Activated T-helper 1 cell treated with Interleukin-2 at 50 U/mL for 16 hours (primary cell): ENCODE measurements around the gene KCNH3.

Experiments used
- DNase-seq: peaks from one replicate; pipeline ENCODE4 v3.0.0-alpha.2; 2020; ENCODE audit warnings: low read depth

KCNH3 gene

DNA sequence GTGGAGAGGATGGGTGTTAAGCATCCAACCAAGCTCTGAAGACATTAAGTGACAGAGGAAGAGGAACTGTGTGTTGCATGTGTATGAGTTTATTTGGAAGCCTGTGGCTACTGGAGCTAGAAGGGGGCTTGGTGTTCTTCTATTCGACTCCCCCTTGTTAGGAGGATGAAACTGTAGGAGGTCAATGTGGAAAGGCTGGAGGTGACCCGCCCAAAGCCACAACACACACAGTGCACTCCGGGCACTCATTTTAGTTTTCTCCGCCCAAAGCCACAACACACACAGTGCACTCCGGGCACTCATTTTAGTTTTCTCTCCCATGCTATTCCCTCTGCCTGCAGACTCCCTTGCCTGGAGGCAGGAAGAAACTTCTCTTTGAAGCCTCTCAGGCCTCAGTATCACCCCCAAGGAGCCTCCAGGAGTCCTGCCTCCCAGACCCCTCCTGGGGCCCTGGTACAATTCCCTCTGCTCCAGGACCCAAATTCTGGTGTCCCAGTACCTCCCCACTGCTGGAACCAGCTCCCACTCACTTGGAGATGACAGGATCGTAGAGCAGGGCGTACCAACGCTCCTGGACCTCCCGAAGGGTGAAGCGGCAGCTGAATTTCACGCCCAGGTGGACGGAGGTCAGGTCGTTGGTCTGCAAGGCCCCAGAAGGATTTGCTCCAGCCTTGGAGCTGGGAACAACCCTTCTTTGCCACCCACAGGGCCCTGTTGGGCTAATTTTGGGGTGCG, 25.3 kb downstream of the KCNH3 start:
- DNase-seq = no peak

DNA sequence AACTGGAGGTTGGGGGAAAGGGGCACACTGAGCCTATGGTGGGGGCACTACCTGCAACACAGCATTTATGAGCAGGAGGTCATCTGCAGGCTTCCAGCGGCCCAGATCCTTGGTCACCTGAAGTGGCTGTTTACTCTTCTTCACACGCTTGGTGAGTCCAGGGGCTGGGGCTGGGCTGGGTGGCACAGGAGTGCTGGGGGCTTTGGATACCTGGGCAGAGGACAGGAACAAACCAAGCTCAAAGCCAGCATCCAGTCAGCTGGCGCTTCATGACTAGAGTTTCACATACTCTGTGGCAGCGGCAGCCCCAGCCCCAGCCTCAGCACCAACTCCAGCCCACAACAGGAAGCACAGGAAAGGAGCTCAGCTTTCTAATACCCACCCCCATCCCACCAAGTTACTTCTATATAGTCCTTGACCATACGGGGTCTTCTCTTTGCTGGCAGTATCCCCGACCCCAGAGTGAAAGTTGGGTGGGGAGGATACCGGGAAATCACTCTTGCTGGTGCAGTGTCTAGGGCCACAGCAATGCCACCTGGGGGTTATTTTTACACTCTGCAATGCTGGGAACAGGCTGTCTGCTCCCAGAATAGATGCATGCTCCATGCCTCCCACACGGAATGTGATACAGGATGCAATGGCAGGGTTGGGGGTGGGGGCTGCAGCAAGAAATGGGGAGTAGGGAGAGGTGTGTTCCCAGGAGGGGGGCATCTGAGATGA, 26.0 kb downstream of the KCNH3 start:
- no peak for DNase-seq

DNA sequence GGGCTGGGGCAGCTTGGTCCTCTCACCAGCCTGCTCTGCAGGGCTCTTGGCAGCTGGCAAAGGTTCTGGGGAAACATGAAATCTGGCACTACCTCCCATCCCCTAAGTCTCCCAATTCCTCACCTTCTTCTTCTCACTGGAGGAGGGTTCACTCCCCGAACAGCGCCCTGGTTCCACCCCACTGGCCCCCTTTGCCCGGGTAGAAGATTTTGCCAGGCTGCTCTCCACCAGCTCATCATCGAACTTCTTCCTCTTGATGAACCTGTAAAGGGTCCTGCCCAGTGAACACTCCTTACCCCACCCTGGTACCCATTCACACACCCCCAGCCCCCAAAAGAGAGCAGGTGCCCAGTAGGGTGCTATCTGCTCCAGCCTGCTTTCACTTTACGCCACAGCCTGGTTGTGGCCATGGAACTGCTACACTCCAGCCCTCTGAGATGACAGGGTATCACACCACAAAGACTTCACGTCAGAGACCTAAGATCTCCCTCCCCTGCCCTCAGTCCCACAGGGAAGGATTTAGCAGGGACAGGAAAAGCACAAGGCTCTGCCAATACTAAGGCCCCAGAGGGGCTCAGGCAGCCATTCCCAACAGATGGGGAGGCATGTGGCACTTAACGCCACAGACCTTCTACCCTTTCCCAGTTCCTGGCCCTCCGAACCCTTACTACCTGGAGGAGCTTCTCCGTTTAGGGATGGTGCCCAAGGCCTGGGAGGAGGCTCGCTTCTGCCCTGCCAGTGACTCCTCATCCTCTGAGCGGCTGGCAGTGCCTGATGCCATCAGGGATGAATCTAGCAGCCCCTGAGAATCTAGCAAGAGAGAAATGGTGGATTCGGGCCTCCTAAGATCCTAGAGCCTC, 26.8 kb downstream of the KCNH3 start:
- DNase-seq = no peak

DNA sequence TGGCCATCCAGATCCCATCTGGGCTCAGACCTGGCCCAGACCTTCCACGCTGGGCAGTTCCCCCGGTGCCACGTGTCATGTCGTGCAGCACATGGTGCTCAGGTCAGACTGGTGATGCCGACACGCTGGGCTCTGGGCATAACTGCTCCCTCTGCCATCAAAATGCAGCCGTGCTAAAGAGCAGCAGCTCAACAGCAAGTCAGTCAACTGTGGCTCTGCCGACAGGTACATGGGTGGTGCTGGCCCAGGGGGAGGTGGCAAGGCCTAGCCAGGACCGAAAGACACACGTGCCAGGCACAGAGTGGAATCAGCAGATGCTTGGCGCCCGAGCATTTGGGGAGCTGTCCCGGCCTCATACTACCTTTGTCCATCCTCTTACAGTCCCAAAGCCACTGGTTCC, 27.5 kb downstream of the KCNH3 start:
- DNase-seq = no peak

DNA sequence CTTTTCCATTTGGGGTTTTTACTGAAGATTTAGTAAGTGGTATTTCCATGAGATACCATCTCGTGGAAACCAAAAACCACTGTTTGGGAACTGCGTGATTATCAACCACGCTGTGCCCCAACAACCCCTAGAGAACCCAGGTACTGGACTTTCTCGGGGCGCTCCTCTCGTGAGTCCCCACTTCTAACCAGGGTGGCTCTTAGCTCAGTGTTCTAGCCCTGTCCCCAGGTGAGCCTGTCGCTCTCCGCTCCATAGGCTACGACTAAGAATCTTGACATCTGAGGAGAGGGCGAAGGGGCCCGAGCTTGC, 28.4 kb downstream of the KCNH3 start:
- DNase-seq = no peak

DNA sequence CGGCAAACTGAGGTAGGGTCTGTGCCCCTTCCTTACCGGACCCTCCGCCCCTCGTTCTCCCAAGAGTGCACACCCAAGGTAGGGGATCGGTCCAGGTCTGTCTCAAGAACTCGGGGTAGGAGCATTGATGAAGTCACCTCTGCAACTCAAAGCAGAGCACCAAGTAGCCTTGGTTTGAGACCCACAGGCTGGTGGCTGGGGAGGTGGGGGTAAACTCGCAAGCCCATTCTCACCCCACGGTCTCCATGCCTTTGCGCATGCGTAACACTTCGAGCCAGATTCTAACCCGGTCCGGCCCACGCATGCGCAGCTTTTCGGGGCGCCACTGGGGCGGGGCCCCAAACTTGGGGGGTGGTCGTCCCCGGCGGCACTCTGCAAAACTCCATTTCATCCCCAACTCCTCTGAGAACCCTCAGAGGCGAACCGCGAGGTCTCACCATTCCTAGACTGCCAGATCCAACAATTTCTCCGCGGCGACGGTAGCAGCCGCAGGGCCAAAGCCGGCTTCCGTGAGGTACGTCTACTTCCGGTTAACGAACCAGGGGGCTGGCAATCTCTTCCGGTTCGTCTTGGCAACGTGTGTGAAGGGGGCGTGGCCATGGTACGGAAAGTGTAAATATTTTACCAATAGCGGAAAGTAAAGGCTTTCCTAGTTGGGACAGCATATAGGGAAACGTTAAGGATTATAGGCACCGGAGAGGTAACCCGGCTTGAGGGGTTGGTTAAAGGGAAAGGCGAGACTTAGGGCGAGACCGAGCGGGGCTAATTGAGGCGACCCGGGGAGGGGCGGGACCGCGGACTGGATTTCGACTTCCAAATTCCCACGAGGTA, 29.0 kb downstream of the KCNH3 start, which contains the start of gene MCRS1:
Gene MCRS1 (minus strand): TSS at position 532 of the 831 bp plus-strand sequence. CDS start 1,411 bp downstream, outside the sequence.
- DNase-seq = peak; percentile 79

DNA sequence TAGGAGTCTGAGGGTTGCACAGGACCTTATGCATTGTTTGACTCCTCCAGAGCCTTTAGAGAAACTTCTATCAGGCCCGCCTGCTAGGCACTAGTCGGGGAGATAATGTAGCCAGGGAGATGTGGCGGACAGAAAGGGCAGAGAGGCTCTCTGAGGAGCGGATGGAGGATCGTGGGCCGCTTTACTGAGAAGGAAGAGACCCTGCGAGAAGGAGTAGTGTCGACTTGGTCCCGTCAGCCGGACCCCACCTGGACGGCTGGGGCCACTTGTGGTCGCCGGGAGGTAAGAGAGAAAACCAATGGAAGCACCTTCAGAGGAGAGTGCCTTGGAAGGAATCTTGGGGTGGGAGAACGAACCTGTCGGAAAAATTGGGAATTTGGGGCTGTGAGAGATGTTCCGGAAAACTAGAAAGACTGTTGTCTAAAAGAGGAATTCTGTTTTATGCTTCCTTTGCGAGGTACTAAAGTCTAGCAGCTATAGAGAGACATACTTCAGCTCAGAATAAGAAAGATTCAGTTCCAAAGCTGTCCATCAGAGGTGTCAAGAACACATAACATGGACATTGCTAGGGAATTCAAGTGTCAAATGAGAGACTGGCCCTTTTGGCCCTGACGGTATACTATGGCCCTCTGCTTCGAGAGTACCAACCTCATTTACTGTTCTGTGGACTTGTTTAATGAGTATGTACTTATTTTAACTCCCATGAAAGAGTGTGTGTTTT, 29.8 kb downstream of the KCNH3 start:
- DNase-seq = no peak

DNA sequence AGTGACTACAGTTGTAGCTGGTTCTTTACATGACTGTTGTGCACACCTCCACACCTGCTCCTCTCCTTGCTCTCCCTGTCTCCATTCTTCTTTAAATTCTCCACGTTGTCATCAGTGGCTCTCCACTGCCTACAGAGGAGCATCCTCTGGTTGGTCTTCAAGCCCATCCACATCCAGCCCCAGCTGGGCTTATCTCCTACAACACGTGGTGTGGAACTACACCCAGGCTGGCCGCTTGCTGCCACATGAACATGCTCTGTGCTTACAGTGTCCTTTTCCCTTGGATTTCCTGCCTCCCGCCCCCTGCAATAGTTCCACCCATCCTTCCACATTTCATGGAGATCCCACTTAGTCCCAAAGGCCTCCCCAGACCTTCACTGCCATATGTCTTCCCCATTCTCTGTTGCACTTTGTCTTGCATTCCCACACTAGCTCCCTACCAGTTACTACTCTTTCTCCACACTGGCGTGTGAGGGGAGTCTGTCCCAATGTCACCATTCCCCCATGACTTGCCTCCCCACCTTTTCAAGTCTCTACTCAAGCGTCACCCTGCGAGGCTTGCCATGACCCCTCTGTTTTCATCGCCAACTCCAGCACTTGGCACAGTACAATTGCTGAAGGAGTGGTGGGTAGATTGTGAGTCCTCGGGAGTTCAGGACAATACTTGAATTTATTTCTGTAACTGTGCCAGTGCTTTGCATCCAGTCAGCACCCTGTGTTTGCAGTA, 38.9 kb downstream of the KCNH3 start:
- DNase-seq = no peak

DNA sequence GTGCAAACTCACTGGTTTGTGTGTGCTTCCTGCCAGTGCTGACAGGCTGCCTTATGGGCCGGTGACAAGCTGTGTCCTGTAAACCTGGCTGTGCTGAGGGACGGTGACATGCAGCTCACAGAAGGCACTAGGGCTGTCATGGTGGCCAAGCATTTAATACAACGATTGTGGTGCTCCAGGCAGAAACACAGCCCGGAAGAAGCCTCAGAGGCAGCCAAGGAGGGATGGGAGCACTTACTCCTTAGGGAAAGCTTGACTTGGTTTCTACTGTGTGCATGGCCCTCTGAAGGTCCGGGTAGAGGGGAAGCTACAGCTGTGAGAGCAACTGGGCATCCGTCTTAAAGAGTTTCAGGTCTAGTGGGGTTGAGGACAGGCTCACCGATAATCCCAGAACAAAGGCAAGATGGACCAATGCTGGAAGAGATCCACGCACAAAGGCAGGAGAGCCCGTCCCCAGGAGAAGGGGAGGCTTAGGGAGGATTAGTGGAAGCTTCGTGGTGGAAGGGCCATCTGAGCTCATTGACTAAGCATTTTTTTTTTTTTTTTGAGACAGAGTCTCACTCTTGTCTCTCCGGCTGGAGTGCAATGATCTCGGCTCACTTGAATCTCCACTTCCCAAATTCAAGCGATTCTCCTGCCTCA, 39.8 kb downstream of the KCNH3 start:
- DNase-seq = no peak

DNA sequence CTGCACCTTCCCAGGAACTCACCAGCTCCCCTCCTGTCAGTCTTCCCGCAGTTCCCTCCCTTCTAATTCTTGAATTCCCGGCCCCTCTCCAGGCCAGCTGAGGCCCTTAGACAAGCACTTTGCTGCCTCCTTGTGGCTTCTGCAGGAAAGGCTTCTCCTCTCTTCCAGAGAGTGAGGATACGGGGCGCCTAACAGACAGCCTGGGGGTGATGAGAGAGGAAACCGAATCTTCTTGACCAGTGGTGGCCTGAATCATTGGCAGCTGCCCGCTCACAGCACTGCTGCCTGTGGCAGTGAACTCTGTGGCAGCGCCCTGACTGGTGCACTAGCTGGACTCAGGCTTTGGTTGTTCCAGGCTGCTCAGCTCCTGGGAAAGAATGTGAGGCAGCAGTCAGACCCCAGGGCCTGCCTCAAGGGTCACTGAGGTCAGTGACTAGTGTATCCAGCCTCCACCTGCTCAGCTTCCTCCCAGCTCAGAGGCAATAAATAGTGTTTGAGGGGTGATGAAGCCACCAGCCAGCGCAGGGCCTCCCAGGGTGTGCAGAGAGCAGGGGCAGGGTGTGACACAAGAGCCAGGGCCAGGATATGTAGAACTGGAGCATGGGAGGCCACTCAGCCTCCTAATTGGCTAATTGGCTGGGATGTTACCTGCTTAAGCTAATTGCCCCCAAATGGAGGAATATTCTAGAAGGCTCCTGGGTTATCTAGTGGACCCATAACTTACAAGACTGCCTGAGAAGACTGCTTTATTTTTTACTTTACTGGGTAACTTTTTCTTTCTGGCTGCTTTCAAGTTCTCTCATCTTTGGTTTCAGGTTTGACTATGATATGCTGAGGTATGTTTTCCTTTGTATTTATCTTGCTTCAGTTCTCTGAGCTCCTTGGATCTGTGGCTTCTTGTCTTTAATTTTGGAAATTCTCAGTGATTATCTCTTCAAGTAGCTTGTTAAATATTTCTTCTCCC, 42.0 kb downstream of the KCNH3 start:
- DNase-seq = peak; percentile 27

DNA sequence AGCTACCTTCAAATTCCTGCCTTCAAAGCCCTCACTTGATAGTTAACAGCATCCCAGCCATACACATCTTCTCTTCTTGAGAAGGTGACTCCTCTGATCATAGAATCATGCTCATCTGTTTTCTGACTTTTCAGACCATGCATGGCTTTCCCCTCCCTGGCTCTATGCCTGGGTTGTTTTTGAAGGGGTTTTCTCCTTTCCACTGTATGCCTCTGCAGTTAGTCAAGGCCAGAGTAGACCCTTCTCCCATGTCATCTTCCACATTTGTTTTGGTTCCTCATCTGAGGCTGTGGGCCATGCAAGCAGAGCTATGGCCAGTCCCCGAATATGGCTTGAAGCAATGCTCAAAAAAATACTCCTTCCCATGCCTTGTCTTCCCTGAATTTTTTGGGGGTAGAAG, 43.4 kb downstream of the KCNH3 start:
- DNase-seq = no peak

DNA sequence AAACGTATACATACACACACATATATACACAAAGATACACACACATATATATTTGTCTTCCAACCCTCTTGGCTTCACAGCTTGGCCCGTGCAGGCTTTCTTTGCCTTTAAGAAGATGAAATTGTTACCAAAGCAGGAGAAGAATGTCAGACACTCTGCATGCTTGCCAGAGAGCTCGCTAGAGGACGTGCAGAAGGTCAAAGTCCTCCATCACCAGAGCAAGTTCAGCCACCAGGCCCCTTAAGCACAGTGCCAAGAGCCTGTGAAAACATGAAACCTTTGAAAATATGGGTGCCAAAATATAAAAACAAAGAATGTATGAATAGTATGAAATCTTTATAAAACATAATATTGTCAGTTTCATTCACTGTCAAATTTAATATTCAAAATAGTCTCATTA, 44.0 kb downstream of the KCNH3 start:
- no peak for DNase-seq

DNA sequence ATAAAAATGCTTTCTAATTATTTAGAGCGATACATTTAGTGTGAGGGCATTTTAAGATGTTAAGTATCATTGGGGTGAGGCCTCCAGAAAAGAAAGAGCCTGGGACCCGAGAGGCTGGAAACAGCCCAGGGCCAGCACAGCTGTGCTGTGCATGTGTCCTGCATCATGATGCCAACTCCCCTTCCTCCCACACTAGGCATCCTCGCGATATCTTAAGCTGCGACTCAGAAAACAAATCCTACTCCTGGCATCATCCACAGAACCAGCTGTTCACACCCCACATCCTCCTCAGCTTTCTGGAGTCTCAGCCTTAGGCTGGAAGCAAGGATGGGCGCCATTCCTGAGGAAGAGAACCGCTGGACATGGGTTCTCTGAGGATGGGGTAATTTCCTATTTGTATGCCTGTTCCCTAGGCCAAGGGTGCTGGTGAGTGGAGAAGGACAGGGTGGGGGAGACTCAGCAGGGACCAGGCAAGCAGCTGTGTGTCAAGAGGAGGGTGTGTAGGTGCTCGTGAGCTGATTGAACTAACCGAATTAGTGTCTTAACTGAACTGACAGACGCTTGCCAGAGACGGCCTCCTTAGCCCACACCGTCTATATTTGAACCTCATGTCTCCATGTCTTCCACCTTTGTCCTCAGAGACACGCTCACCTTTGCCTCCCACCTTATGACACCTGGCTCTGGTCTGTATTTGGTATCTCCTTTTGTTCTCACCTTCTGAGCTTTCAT, 44.7 kb downstream of the KCNH3 start:
- no peak for DNase-seq

DNA sequence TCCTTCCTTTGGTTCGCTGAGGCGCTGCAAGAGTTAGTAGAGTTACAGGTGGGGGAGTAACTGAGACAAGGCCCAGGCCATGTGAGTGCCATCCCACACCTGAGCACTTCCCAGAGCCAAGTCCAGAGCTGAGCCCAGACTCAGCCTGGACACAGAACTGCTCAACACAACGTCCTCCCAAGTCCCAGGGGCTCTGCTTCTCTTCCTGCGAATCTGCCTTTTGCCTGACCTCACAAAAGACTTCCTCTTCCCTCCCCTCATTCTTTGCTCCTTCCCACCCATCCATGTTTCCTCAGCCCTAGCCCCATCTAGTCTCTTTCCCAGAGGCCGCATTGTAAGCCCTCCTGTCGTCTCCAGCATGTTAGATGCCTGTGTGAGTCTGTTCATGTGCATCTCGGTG, 45.8 kb downstream of the KCNH3 start:
- no peak for DNase-seq

DNA sequence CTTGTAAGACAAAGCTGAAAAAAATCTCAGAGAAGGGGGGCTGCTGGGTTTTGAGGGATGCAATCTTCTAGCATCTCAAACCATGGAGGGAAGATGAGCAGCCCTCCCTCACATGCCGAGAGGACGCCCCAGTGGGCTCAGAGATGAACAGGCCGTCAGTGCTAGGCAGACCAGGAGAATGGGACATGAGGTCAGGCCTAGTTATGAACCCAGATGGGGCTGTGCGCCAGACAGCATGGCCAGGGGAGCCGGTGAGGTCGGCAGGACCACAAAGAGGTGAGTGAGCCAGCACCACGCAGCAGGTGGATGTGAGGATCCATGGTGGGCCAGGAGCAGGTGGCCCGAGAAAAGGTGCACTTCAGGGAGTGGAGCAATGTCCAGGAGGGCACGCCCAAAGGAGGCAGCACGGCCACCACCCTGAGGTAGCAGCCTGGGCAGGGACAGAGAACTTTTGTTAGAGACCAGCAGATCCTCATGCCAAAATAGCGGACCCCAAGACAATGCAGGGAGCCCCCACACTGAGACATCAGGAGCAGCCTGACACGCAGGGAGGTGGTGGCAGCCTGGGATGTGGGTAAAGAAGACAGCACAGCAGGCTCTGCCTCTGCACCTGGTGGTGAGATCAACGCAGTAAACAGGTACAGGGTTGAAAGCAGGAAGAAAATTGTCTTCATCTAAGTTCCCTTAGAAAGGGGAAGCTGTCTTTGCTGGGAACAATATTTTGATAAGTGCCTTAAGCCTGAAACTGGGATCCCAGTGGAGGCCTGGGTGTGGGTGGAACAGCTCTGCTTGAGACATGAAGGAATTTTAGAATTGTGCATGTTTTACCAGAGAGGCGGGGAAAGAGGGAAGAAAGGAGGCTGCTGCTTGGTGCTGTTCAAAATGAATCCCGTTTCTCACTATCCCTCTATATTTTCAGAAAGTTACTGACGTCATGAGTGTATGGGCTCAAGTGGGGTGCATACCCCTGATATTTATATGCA, 46.9 kb downstream of the KCNH3 start:
- DNase-seq = no peak

DNA sequence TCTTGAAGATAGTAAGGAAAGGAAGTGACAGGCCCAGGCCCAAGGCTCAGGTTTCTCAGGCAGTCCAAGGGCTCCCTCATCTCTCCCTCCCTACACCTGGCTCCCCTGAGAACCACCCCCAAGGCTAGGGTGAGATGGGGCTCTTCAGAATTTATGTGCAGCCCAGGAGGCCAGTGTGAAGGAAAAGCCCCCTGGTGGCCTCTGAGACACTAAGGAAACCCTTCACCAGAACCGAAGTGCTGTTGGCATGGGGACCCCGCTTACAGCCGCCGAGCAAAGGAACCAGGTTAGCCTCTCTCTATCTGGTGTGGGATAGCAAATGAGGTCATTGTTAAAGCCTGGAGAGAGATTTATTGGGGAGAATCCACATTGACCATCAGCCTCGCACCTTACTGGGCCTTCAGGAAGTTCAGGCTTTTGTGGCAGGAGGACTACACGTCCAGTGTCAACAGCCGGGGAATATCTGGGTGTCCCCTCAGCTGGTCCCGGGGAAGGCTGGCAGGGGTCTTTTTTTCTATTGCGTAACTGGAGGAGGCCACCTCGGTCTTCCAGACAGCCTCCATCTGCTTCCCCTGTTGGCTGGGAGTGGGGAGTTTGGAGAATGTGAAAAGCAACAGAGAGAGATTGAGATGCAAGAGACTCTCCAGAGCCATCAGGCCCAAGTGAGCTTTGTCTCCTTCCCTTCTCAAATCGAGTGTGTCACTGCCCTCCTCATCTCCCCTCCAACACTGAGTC, 48.5 kb downstream of the KCNH3 start:
- DNase-seq = no peak
